Spleen (tissue), 7 donors: ENCODE data around the gene CMSS1.

Experiments used
- CTCF ChIP-seq, 11 experiments: fragments of 200-600 bp in 7 of 11; fragments of 450-650 bp in 4 of 11; sonication (generic) in 4 of 11; IDR thresholded peaks in 8 of 11; conservative IDR thresholded peaks in 3 of 11; 1 replicate in 7 of 11; 2 replicates in 4 of 11; pipeline versions ENCODE4 v1.4.0 to v1.8.0; 2016 to 2021; ENCODE audit warnings: antibody characterized with exemption in 11 of 11, inconsistent platforms in 4 of 11, mild to moderate bottlenecking in 1 of 11
- POLR2AphosphoS5 ChIP-seq, 3 donors: sonication (generic); formaldehyde crosslinking; IDR thresholded peaks; one replicate each; pipeline ENCODE4 v1.5.1; 2017; ENCODE audit warnings: antibody characterized with exemption in 3 of 3
- donor health status: DM: no; HTN: no; CAD: no; lungs with moderate emphysema.
- donor health status: DM: no; HTN: no; CAD: no.
- donor health status: DM: no; HTN: no; CAD: no.

- no peak for TF ChIP-seq CTCF (IDR thresholded peaks at IDR 0.05 in 8 of 11, conservative IDR thresholded peaks at IDR 0.05 in 3 of 11)
- no peak for TF ChIP-seq POLR2AphosphoS5 (IDR thresholded peaks at IDR 0.05)
These were observed 269.5 kb downstream of the CMSS1 start for GRCh38 chr3:100087198-100087597.
